CD4-positive, alpha-beta T cell treated with Interleukin-6 for 4 hours (primary cell): ENCODE results near the gene FERMT1.
"Not testable (repeated sequence)": the region's sequence is repeated elsewhere in the genome, so short reads cannot be mapped to it uniquely, and the experiment has no call there.

ENCODE experiments used
- DNase-seq: peaks from one replicate; pipeline ENCODE4 v3.0.0-alpha.2; 2020; ENCODE audit warnings: mixed read lengths

Gene FERMT1

GRCh38 chr20:6037082-6037481, 85.7 kb downstream of the FERMT1 start:
- DNase-seq: no peak

GRCh38 chr20:6036213-6036612, 86.6 kb downstream of the FERMT1 start:
- no peak for DNase-seq

- DNase-seq: no peak
Observed at GRCh38 chr20:6034134-6034969, 88.5 kb downstream of the FERMT1 start.

GRCh38 chr20:6032907-6033306, 89.9 kb downstream of the FERMT1 start:
- not testable (repeated sequence) for DNase-seq

- DNase-seq: no peak
Observed at GRCh38 chr20:6030453-6031080, 92.3 kb downstream of the FERMT1 start.

- no peak for DNase-seq
Observed at GRCh38 chr20:6029538-6029937, 93.3 kb downstream of the FERMT1 start.

- DNase-seq: no peak
Observed at GRCh38 chr20:6028818-6029217, 94.0 kb downstream of the FERMT1 start.

- DNase-seq: no peak
Observed at GRCh38 chr20:6026051-6026450, 96.8 kb downstream of the FERMT1 start.
